Measurements from ENCODE around the gene TUBGCP6.

TUBGCP6 gene

GRCh38 chr22:50182176-50183081, 62.4 kb downstream of the TUBGCP6 start:
- no peak for DNase-seq (ENCODE audit: low read depth in 2 of 2)

- no peak for DNase-seq (ENCODE audit: low read depth in 2 of 2)
Measured at GRCh38 chr22:50180727-50181521, 63.9 kb downstream of the TUBGCP6 start.

- DNase-seq (ENCODE audit: low read depth in 2 of 2), result no peak
Measured at GRCh38 chr22:50179937-50180726, 64.7 kb downstream of the TUBGCP6 start.

GRCh38 chr22:50178871-50179869, 65.7 kb downstream of the TUBGCP6 start:
- DNase-seq (ENCODE audit: low read depth in 2 of 2), result no peak

- no peak for DNase-seq (ENCODE audit: low read depth in 2 of 2)
Measured at GRCh38 chr22:50178471-50178864, 66.4 kb downstream of the TUBGCP6 start.

- DNase-seq (ENCODE audit: low read depth in 2 of 2), result no peak
Measured at GRCh38 chr22:50177537-50178470, 67.0 kb downstream of the TUBGCP6 start.

- DNase-seq (ENCODE audit: low read depth in 2 of 2), result no peak
Measured at GRCh38 chr22:50176850-50177536, 67.8 kb downstream of the TUBGCP6 start.

- DNase-seq (ENCODE audit: low read depth in 2 of 2), result no peak
Measured at GRCh38 chr22:50175921-50176849, 68.6 kb downstream of the TUBGCP6 start.

GRCh38 chr22:50175191-50175461, 69.7 kb downstream of the TUBGCP6 start:
- DNase-seq (ENCODE audit: low read depth in 2 of 2), result no peak

- DNase-seq (ENCODE audit: low read depth in 2 of 2), result no peak
Measured at GRCh38 chr22:50174382-50175190, 70.2 kb downstream of the TUBGCP6 start.

- DNase-seq (ENCODE audit: low read depth in 2 of 2), result no peak
Measured at GRCh38 chr22:50173983-50174355, 70.9 kb downstream of the TUBGCP6 start.

- no peak for DNase-seq (ENCODE audit: low read depth in 2 of 2)
Measured at GRCh38 chr22:50173311-50173982, 71.4 kb downstream of the TUBGCP6 start.

- DNase-seq (ENCODE audit: low read depth in 2 of 2), result no peak
Measured at GRCh38 chr22:50171965-50172421, 72.8 kb downstream of the TUBGCP6 start.

- no peak for DNase-seq (ENCODE audit: low read depth in 2 of 2)
Measured at GRCh38 chr22:50171319-50171964, 73.4 kb downstream of the TUBGCP6 start.

GRCh38 chr22:50170453-50171318, 74.1 kb downstream of the TUBGCP6 start, which contains the start of gene PANX2:
Gene PANX2, plus strand, starts transcription at chr22:50170731. Its CDS starts 0 bp downstream, at chr22:50170731.
- DNase-seq (ENCODE audit: low read depth in 2 of 2), result no peak

Data from stimulated activated CD8-positive, alpha-beta memory T cell treated with anti-CD3 and anti-CD28 coated beads, Interleukin-15, amount 100 ng/mL, for 4 hours (primary cell).